ENCODE measurements around the gene POLE2.
A peak's percentile ranks its signal among the peaks of the same experiment; 100 is the strongest.
"Not testable (repeated sequence)": the region's sequence is repeated elsewhere in the genome, so short reads cannot be mapped to it uniquely, and the experiment has no call there.

The POLE2 gene, protein sequence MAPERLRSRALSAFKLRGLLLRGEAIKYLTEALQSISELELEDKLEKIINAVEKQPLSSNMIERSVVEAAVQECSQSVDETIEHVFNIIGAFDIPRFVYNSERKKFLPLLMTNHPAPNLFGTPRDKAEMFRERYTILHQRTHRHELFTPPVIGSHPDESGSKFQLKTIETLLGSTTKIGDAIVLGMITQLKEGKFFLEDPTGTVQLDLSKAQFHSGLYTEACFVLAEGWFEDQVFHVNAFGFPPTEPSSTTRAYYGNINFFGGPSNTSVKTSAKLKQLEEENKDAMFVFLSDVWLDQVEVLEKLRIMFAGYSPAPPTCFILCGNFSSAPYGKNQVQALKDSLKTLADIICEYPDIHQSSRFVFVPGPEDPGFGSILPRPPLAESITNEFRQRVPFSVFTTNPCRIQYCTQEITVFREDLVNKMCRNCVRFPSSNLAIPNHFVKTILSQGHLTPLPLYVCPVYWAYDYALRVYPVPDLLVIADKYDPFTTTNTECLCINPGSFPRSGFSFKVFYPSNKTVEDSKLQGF

DNA sequence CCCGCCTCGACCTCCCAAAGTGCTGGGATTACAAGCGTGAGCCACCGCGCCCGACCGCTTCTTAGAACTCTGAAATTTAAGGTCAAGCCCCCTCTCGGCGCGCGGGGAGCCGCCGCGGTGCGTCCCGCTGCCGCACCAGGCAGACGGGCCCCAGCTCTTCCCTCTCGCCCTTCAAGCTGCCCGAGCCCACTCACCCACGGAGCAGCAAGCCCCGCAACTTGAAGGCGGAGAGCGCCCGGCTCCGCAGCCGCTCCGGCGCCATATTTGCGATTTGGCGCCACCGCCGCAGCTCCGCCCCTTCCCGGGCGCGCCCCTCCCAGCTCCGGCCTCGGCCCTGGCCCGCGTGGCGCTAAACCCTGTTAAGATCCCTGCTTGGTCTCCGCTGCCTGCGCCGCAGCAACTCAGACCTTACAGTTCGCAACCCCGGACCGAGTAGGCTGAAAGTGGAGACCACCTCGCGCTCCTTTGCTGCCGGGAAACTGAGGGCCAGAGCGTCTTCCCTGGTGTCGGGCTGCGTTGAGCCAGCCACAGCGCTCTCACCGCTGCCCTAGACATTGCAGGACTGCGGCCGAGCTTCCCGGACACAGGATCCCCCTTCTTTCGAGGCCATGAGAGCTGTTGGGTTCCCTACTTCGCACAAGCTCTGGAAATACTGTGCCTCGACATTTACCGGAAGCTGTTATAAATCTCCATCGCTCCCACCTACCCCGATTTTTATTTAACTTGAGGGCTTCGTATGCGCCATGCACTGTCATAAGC is at the start of gene POLE2:
Gene POLE2, minus strand, starts transcription at position 273 of the 759 bp plus-strand sequence. Its CDS starts 11 bp downstream, at position 262.
- ATAC-seq = peak; percentile 87

DNA sequence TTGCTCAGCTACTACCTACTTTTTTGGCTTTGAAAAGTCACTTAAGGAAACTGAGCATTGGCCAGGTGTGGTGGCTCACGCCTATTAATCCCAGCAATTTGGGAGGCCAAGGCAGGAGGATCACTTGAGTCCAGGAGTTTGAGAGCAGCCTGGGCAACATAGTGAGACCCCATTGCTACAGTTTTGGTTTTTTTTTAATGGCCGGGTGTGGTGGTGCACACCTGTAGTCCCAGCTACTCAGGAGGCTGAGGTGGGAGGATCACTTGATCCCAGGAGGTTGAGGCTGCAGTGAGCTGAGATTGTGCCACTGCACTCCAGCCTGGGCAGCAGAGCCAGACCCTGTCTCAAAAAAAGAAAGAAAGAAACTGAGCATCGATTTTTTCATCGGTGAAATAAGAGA is 47.7 kb upstream of the POLE2 start:
- not testable (repeated sequence) for ATAC-seq

DNA sequence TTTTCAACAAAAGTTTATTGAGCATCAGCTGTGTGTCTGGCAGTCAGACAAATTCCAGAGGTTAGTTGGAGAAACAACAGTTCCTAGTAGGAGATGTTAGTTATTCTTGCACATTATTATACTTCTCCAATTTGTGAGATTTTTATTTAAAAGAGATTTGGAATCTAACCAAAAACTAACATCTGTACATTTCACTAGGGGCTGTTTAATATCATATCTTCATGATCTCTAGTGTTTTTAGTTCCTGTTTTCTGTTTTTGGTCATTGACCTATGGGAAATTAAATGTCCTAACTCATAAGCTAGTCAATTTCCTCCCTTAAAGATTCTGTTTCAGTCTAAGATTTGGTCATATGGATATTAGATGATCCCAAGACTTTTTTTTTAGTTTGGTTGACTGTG is 45.8 kb upstream of the POLE2 start:
- ATAC-seq = no peak

DNA sequence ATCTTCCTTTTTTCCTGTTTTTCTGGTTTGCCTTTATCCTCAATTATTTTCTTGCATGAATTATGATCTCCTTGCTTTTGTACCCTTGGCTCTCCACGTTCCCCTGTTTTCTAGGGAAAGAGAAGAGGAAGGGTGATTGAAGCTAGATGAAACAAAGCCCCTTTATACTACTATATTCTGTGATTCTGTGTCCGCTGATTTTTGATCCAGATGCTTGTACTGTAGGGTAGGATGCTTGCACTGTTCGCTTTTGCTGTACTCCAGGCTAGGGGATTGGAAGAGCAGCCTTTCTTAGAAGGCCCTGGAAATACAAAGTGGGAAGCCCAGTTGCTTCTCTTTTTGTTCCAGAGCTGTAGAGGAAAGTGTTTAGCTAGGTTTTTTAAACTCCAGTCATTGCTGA is 44.9 kb upstream of the POLE2 start:
- no peak for ATAC-seq

DNA sequence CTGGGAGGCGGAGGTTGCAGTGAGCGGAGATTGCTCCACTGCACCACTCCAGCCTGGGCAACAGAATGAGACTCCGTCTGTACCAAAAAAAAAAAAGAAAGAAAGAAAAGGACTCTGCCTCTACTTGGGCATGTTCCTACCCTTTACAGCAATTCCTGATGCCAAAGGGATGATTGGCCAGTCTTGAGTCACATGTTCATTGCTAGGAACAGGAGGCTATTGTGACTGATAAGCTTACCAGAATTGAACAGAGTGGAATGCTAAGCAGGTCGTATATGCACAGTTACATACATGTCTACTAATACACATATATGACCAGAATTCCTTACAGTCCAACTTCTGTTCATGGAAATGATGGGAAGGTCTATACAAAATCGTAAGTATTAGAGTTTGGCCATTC is 39.2 kb upstream of the POLE2 start:
- ATAC-seq = no peak

DNA sequence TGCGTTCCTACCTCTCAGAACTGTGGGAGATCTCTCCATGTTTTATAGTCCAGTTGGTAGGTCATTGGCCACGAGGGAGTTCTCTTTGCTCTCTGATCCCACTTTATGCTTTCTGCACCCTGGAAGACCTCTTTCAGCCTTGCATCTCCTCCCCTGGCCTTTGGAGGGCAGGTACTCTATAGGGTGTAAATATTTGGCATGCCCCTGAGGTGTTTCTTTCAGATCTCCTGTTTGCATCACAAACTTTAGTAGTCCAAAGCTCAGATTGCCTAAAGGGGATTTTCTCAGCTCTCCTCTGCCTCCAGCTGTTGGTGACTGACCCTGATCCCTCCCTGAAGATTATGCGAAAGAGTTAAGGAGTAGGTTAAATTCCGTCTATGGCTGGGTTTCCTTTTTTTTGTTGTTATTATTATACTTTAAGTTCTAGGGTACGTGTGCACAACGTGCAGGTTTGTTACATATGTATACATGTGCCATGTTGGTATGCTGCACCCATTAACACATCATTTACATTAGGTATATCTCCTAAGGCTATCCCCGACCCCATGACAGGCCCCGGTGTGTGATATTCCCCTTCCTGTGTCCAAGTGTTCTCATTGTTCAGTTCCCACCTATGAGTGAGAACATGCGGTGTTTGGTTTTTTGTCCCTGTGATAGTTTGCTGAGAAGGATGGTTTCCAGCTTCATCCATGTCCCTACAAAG is 33.9 kb upstream of the POLE2 start:
- ATAC-seq = not testable (repeated sequence)

DNA sequence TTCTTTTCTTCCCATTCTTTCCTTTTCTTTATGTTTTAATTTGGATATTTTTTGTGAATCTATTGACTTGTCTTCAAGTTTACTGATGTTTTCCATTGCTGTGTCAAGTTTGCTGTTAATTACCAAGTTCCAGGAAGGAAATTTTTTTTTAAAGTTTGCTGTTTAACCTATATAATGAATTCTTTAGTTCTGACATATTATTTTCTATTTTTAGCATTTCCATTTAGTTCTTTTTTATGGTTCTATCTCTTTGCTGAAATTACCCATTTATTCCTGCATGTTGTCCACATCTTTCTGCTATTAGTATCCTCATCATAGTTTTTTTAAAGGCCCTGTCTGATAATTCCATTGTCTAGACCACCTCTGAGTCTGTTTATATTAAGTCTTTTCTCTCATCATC is 32.7 kb upstream of the POLE2 start:
- no peak for ATAC-seq

DNA sequence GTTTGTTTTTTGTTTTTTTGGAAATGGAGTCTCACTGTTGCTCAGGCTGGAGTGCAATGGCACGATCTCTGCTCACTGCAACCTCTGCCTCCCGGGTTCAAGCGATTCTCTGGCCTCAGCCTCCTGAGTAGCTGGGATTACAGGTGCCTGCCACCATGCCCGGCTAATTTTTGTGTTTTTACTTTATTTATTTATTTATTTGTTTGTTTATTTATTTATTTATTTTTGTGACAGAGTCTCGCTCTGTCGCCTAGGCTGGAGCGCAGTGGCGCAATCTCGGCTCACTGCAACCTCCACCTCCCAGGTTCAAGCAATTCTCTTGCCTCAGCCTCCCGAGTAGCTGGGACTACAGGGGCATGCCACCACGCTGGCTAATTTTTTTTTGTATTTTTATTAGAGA is 23.0 kb upstream of the POLE2 start:
- ATAC-seq = not testable (repeated sequence)

DNA sequence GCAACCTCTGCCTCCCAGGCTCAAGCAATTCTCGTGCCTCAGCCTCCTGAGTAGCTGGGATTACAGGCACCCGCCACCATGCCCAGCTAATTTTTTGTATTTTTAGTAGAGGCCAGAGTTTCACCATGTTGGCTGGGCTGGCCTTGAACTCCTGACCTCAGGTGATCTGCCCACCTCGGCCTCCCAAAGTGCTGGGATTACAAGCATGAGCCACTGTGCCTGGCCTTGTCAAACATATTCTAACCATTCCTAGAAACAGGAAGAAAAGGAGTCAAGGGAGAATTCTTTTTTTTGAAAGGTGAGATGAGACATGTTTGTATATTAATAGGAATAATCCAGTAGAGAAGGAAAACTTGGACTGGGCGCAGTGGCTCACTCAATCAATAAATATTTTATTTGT is 16.5 kb upstream of the POLE2 start:
- not testable (repeated sequence) for ATAC-seq

DNA sequence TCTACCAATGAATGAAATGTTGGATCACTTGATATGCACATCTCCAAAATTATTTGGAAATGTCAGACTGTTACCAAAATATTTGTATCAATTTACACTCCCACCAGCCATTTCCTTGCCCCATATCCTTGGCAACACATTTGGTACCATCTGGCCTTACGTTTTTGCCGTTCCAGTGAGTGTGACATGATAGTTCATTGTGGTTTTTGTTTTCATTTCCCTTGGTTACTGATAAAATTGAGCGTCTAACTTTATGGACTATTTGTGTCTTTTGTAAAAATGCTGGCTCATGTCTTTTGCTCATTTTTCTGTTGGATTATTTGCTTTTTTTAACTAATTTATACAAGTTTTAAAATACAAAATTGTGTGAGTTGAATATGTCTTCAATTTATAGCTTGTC is 16.0 kb upstream of the POLE2 start:
- no peak for ATAC-seq

DNA sequence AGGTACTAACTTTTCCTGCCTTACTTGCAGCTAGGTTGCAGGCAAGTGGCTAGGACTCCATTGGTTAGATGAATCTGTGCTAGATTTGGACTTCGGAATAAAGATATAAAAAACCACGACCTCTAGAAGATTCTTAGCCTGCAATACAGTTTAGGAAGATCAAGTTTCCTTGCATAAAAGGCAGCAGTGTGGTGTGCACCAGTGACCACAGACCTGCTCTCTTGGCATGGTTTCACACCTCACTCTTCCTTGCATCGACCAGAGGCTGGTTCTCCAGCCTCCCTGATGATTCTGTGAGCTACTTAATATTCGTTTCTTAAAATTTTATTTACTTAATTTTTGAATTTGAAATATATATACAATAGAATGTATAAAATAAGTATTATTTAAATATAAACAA is 14.7 kb upstream of the POLE2 start:
- ATAC-seq = no peak

DNA sequence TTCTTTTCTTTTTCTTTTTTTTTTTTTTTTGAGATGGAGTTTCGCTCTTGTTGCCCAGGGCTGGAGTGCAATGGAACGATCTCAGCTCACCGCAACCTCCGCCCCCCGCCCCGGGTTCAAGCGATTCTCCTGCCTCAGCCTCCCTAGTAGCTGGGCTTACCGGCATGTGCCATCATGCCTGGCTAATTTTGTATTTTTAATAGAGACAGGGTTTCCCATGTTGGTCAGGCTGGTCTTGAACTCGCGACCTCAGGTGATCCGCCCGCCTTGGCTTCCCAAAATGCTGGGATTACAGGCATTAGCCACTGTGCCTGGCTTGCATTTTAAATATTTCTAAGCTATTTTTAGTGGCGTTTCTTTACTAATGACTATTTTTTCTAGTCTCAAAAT is 5.7 kb upstream of the POLE2 start:
- ATAC-seq = not testable (repeated sequence)

DNA sequence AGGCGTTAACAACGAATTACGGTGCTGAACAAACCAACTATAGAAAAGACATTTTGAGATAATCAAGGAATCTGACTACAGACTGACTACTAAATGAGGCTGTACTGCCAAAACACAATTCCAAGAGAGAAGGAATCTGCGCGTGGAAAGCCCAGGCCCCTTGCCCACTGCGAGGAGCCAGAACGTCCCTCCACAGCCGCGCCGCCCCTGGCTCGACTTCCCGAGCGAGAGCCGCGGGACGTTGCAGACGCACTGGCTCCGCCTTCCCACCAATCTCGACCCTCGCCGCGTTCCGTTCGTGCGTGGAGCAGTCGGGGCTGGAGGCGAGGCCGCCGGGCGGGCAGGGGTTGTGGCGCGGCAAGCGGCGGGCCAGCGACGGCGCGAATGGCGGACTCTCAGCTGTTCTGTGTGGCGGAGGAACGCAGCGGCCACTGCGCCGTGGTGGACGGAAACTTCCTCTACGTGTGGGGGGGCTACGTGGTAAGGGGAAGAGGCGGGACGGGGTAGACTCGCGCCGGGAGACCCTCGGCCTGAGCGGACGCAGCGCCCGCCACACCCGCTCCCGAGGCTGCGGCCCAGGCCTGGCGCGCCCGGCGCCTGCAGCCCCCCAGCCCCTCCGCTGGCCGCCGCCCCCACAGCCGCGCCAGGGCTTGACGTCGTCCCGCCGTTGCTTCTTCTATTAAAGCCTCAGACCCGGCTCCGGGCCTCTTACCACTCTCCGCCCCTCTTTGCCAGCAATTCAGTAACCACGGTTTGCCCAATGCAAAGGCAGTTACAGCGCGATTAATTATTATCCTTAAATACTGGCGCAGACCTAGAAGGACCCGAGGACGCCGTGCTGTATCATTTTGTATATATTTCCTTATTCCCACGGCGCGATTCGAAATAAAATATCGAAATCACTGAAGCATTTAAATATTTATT is 5.1 kb upstream of the POLE2 start, which contains the start of gene KLHDC1:
Gene KLHDC1, plus strand, starts transcription at position 310 of the 924 bp plus-strand sequence. Its CDS starts 75 bp downstream, at position 385.
- peak; percentile 74 to 76 for ATAC-seq

DNA sequence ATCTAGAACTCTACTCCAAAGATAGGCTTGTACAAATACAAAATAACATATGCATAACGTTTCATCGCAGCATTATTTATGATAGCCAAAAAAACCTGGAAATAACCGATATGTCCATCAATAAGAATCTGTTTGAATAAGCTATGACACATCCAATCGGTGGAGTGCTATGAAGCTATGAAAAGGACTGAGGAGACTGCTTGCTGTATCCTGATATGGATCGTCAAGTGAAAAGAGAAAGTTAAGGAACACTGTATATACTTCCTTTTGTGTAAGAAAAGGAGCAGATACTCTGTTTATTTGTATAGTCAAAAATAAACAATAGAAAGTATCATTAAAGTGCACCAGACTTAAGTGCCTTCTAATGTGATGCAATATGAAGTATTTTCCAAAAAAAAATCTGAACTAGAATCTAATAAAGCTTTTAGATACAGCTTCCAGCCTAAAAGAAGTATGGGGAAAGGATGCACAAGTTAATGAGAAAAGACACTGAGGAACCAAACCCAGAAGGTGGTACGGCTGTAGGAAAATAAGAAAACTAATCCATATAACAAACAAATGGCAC is 4.3 kb upstream of the POLE2 start:
- no peak for ATAC-seq

DNA sequence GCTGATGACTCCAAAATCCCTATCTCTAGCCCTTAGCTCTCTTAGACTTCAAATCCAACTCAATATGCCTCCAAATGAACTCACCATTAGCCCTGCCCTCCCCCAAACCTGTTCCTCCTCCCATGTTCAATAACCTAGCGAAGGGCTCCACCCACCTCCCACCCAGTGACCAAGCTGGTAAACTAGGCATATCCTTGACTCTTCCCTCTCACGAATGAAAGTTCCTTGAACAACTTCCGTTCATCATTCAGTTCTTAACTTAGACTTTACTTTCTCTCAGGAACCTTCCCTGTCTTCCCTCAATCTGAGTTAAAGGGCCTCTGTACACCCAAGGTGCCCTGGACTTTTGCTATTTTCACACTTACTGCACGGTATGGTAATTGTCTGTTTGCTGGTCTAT is 3.0 kb upstream of the POLE2 start:
- ATAC-seq = no peak

DNA sequence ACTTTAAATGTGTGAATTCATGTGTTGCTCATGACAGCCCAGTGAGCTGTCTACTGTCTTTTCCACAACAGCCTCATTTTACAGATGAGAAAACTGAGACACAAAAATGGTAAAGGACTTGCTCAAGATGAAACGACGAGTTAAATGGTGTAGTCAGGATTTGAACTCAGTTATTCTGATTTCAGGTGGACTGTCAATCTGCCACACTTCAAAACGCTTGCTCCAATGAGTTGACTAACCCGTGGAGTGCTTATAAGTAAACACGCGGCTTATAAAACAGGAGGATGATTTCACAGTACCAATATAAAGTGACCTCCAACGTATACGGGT is 652 bp upstream of the POLE2 start:
- no peak for ATAC-seq

DNA sequence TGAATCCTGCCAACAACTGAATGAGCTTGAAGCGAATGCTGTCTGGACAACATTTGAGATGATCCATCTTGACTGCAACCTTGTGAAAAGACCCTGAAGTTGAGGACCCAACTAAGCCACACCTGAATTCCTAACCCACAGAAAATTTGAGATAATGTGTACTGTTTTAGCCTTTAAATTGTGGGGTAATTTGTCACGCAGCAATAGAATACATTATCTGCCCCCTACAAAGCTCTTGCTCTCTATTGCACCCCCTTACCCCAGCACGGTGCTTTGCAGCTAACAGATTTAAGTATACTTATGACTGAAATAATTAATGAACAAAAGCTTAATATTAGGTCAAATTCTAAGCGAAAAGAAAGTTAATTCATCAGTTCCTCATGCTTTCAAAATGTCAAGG is 1.6 kb downstream of the POLE2 start:
- ATAC-seq = no peak

DNA sequence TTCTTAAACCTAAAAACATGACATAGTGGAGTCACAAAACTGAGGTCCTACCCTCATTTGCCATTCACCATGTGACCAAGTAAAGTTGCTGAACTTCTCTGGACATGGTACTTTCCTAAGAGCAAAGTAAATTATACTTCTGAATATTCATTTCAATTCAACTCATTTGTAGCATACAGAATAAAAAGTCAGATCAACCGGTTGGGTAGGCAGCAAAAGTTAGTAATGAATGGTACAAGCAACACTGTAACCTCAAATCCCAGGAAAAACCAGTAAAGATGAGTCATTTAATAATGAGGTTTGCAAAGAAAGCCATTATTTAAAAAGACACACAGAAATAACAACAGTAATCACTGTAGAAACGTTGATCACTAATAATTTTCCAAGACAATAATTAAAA is 8.7 kb downstream of the POLE2 start:
- peak in 1 of 2 donors; percentile 56 for ATAC-seq

DNA sequence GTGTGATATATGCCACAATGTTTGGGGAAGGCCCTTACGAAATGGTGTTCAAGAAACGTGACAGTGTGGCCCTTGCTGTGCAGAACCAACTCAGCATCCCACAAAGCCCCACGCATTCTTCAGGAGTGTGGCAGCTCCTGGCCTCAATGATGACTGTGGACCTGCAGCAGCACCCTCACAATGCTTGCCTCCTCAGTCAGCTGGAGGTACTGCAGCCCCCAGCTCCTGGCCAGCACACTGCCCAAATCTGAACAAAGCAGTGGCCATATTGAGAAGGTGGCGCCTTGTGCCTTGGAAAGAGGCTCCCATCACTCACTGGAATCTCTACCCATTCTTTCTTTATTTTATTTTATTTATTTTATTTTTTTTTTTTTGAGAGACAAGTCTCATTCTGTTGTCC is 10.4 kb downstream of the POLE2 start:
- peak in 1 of 2 donors; percentile 43 for ATAC-seq

DNA sequence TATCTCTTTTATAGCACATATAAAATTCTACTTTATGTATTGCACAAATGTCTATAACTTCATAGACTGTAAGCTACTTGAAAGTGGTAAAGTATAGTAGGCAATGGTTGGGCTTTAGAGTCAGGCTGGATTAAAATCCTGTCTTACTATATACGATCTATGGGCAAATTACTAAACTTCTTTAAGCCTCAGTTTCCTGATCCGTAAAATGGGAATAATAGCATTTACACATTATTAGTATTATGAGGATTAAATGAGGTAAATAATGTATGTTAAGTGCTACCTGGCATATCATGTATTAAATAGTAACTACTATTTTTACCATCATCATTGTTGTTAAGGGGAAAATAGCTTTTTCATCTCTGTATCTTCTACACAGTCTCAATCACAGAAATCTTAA is 14.4 kb downstream of the POLE2 start:
- ATAC-seq = no peak

DNA sequence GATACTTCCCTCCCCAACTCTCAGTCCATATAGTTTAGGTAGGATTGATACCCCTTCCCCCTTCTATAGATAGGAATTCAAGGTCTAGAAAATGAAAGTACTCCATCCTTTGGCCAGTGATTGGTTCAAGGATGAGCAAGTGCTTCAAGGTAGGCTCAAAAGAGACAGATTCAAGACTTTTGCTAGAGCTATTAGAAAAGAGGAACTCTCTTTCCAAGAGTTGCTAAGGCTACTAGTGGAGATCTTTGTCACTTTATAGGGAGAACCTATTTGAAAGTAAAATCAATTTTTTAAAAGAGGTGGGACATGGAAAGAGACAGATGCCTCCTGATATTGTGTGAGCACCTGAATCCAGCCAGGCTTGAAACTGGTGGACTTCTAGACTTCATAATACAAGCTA is 17.5 kb downstream of the POLE2 start:
- no peak for ATAC-seq

All from activated CD4-positive, CD25-positive, alpha-beta regulatory T cell treated with anti-CD3 and anti-CD28 coated beads, Interleukin-2, amount 50 U/mL, for 24 hours (primary cell).